SHP77 (cell line): ENCODE data around the gene KNSTRN.

Experiments used
- DNase-seq, 2 experiments: peaks; one replicate each; lab custom pipeline; 2025; lab: John Stamatoyannopoulos, UW

The KNSTRN gene

GRCh38 chr15:40397688-40398412 is 15.3 kb downstream of the KNSTRN start:
- DNase-seq, result no peak

GRCh38 chr15:40398413-40398873 is 15.9 kb downstream of the KNSTRN start:
- DNase-seq, result no peak

- no peak for DNase-seq
Measured at GRCh38 chr15:40399370-40399769, 16.8 kb downstream of the KNSTRN start.

GRCh38 chr15:40405501-40406381 is 23.2 kb downstream of the KNSTRN start, which contains the start of gene IVD:
IVD (plus strand) TSS chr15:40405795; CDS start chr15:40405828, 33 bp downstream.
- DNase-seq, result peak; percentile 93

GRCh38 chr15:40407330-40407990 is 24.9 kb downstream of the KNSTRN start:
- no peak for DNase-seq

DNA sequence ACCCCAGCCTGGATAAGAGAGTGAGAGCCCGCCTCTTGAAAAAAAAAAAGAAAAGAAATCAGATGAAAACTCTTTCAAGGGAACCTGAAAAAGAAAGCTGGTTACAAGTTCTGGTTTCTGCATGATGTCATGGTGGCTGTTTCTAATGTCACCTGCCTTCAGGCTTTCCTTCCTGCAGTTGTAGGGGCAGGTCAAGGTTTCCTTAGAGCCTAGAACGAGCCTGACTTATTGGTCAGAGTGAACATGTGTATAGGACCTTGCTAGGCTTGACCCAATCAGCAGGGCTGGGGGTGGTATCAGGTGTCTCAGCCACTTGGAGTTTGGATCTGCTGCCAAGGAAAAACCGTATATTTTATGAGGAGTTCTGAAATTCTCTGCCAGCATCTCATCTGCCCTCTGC is 26.8 kb downstream of the KNSTRN start:
- no peak for DNase-seq

- DNase-seq, result no peak
Measured at GRCh38 chr15:40410476-40410875, 28.0 kb downstream of the KNSTRN start.

DNA sequence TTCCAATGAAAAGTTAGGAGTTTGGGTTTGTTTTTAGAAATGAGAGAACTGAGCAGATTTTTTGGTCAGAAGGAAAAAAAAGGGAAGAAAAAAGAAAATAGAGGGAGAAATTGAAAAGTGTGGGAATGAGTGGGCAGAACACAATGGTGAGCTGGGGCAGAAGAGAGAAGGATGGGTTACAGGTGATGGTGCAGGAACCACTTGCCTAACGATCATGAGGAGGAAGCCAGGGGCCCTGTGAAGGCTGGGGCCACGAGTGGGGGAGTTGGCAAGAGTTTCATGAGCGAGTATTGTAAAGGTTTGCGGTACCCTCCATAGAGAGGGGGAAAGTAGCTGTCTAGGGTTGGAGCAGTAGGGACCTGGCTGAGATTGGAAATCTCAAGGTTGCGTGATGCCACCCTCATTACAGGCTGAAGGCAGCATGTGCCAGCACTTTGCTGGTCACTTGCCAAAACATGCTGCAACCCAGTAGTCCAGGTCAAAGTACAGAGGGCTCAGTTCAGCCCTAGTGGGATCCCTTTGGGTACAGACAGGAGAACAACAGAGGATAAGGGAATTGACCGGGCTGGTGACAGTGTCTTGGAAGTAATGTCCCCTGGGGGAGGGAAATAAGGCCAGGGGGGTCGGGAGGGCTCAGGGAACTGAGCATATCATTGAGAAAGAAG is 29.7 kb downstream of the KNSTRN start:
- DNase-seq, result no peak

DNA sequence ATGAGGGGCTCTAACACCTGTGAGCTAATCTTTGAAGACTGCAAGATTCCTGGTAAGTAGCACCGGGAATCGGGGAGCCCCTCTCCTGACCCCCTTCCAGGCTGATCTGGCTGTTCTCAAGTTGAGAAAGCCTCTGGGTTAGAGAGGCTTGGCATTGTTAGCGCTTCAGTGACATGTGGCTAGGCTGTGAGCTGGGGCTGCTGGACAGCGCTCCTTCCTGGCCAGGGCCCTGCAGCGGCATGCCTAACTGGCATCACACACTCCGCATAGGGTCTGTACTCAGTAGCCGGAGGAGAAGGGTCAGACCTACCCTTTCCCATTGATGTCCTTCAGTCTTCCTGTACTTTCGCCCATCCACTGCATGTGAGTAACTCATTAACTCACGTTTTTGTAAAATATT is 30.5 kb downstream of the KNSTRN start:
- no peak for DNase-seq

DNA sequence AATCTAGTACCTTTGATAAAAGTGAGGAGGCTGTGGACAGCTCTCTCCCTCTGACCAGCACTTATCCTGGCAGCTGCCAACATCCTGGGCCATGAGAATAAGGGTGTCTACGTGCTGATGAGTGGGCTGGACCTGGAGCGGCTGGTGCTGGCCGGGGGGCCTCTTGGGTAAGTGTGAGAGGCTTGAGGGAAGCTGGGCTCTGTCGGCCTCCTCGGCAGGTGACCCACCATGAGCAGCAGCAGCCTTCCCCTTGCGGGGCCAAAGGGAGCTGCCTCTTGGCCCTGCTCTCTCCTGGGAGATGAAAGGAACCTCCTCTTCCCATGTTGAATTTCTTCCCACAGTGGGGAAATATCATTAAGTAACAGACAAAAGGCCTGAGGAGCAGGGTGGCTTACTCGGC is 32.3 kb downstream of the KNSTRN start:
- DNase-seq, result no peak

DNA sequence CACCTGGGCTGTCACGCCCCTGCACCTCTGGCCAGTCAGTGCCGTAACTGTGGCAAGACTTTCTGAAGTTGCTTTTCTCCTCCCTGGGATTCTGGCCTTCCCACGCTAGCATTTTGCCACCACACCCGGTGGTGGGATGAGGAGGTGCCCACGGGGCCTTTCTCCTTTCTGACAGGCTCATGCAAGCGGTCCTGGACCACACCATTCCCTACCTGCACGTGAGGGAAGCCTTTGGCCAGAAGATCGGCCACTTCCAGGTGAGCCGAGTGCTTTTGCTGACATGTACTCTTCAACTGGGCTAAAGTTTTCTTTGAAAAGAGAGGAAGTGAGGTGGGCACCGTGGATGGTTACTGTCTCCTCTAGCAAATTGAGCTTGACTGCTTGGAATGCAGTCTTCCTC is 32.7 kb downstream of the KNSTRN start:
- no peak for DNase-seq

GRCh38 chr15:40416056-40416455 is 33.5 kb downstream of the KNSTRN start:
- no peak for DNase-seq

- no peak for DNase-seq
Measured at GRCh38 chr15:40418126-40418525, 35.6 kb downstream of the KNSTRN start.

DNA sequence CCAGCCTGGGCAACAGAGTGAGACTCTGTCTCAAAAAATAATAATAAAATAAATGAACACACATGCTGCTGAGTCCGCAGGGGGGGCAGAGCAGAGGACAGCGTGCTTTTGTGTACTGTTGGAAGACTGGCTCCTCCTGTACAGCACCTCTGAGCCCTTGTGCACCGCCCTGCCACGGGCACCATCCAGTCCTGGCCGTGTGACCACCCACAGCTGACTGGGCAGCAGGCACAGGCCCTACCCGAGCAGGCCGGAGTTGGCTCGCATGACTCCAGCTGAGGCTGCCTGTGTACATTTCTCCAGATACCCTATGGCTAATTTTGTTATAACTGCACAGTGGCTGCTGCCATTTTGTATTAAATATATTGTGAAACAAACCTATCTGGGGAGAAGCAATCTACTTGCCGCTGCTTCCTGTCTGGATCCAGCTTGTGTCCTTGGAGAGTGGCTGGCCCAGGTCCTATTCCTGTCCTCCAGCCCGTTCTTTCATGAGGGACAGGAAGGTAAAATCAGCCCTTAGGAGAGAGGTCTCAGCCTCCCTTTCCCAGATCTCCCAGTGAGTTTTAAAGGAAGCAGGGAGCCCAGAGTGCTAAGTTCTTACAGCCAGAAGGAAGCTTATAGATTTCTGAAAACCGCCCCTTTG is 37.7 kb downstream of the KNSTRN start:
- DNase-seq, result no peak

GRCh38 chr15:40420793-40421192 is 38.3 kb downstream of the KNSTRN start:
- DNase-seq, result peak; percentile 24 to 33

- peak; percentile 48 to 60 for DNase-seq
Measured at GRCh38 chr15:40421246-40422157, 39.0 kb downstream of the KNSTRN start.

DNA sequence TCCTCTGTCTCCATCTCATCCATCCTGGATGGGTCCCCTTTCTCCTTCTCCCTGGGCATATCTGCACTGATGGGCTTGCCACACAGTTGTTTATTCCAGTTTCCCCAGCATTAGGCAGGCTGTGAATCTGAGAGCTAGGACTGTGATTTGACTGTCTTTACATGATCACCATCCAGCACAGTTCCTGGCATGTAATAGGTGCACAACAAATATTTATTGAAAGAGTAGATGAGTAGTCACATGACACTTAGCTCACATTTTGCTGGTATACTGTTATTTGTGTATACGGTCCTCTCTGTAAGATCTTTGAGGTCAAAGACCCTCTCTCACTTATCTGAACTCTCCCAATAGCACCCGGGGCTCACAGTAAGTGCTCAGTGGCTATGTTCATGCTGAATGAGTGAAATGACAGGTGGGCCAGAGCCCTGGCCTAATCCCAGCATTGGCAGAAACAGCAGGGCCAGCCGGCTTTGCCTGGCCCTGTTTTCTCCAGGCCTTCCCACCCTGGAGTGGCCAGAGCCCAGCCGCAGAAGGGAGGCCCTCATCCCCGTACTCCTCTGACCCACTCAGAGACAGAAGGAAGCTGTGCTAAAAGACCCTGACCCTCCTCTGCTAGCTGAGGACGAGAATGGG is 42.1 kb downstream of the KNSTRN start:
- DNase-seq, result no peak

- no peak for DNase-seq
Measured at GRCh38 chr15:40425681-40426080, 43.2 kb downstream of the KNSTRN start.

GRCh38 chr15:40427188-40427587 is 44.7 kb downstream of the KNSTRN start:
- DNase-seq, result no peak

- DNase-seq, result no peak
Measured at GRCh38 chr15:40428185-40428584, 45.7 kb downstream of the KNSTRN start.
